ENCODE measurements around the gene DMXL1.

DNA sequence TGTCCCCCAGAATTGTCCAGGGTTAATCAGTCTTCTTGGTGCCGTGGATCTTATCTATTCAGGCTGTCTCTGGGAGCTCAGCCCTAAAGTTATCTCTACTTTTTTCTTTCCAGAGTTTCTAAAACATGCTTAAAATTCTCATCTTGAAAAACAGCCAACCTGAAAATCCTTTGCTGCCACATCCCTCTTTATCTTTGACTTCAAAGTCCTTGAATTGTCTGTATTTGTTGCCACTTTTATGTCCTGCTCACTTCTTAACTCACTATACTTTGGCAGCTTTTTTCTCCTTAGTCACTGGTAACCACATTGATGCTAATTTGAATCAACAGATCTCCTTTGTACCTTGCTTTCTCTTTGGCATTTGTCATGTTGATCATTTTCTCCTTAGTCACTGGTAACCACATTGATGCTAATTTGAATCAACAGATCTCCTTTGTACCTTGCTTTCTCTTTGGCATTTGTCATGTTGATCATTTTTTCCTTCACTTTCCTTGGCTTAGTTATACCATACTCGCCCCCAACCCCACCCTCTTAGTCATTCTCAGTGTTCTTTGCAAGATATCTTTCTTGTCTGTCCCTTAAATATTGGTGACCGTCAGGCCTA is 8.5 kb downstream of the DMXL1 start:
- TF ChIP-seq, protein P1, sequence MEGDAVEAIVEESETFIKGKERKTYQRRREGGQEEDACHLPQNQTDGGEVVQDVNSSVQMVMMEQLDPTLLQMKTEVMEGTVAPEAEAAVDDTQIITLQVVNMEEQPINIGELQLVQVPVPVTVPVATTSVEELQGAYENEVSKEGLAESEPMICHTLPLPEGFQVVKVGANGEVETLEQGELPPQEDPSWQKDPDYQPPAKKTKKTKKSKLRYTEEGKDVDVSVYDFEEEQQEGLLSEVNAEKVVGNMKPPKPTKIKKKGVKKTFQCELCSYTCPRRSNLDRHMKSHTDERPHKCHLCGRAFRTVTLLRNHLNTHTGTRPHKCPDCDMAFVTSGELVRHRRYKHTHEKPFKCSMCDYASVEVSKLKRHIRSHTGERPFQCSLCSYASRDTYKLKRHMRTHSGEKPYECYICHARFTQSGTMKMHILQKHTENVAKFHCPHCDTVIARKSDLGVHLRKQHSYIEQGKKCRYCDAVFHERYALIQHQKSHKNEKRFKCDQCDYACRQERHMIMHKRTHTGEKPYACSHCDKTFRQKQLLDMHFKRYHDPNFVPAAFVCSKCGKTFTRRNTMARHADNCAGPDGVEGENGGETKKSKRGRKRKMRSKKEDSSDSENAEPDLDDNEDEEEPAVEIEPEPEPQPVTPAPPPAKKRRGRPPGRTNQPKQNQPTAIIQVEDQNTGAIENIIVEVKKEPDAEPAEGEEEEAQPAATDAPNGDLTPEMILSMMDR (IDR thresholded peaks at IDR 0.05): no peak
- no peak for TF ChIP-seq POLR2A (IDR thresholded peaks at IDR 0.05)

Data from esophagus squamous epithelium (tissue), 4 donors.